ENCODE measurements around the gene FAM133A. TPM values are rescaled to one million over a fixed set of nuclear protein-coding genes. Genes with fewer than 3 reads are reported as not detected.

FAM133A gene
- not detected in 2 replicates for total RNA-seq

DNA sequence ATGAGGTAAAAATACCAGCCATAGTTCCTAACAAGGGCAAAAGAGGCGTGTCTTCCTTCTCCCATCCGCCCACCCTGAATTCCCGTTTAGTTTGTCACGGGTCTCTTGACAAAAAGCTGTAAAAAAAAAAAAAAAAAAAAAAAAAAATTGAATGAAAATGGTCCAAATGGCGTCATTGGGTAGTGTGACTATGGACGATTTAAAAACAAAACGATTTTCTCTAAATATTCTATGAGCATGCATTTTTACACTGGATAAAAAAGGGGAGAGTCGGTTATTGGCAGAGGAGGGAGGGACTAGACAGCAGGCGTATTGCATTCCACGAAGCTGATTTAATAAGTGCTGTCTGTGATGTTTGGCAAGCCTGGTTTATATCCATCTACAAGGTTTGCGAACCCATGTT lies at the start of gene FAM133A:
Gene FAM133A (plus strand): TSS at position 338 of the 403 bp plus-strand sequence. CDS start 35,214 bp downstream, outside the sequence.
- intact Hi-C loops (cut with micrococcal nuclease): no loop called here
- H3K27ac Mint-ChIP-seq: peak within 1 kb of the TSS; percentile 47
- no peak for DNase-seq (ENCODE audit: low spot score)
- peak within 1 kb of the TSS; percentile 83 for H3K4me3 Mint-ChIP-seq (ENCODE audit: low read depth)
- no peaks in the 10 kb centered on the region for H3K4me1 Mint-ChIP-seq (ENCODE audit: low read depth)
- H3K27me3 Mint-ChIP-seq (ENCODE audit: low read depth): peaks cover 4% of the 10 kb centered on the region
- no peaks in the 10 kb centered on the region for H3K36me3 Mint-ChIP-seq (ENCODE audit: low read depth)
- H3K9me3 Mint-ChIP-seq: no peaks in the 10 kb centered on the region

- Mint-ChIP-seq H3K4me1 (ENCODE audit: low read depth) (no peaks in the 10 kb centered on the region), H3K36me3 (ENCODE audit: low read depth) (no peaks in the 10 kb centered on the region), H3K9me3 (no peaks in the 10 kb centered on the region), H3K4me3 (ENCODE audit: low read depth) (no peak overlapping the region), H3K27me3 (ENCODE audit: low read depth) (no peaks in the 10 kb centered on the region), H3K27ac (no peak overlapping the region)
- intact Hi-C loops (cut with micrococcal nuclease): no loop called here
- no peak for DNase-seq (ENCODE audit: low spot score)
Measured at GRCh38 chrX:93637591-93637990, 36.4 kb upstream of the FAM133A start.

- no peaks in the 10 kb centered on the region for H3K4me1 Mint-ChIP-seq (ENCODE audit: low read depth)
- H3K36me3 Mint-ChIP-seq (ENCODE audit: low read depth): no peaks in the 10 kb centered on the region
- no peaks in the 10 kb centered on the region for H3K27me3 Mint-ChIP-seq (ENCODE audit: low read depth)
- H3K9me3 Mint-ChIP-seq: no peaks in the 10 kb centered on the region
- H3K27ac Mint-ChIP-seq: no peak overlapping the region
- no peak overlapping the region for H3K4me3 Mint-ChIP-seq (ENCODE audit: low read depth)
- intact Hi-C loops (cut with micrococcal nuclease): no loop called here
- DNase-seq (ENCODE audit: low spot score): no peak
Measured at GRCh38 chrX:93649381-93649780, 24.6 kb upstream of the FAM133A start.

GRCh38 chrX:93660575-93660974 lies 13.4 kb upstream of the FAM133A start:
- no peak overlapping the region for H3K4me3 Mint-ChIP-seq (ENCODE audit: low read depth)
- H3K27me3 Mint-ChIP-seq (ENCODE audit: low read depth): no peaks in the 10 kb centered on the region
- intact Hi-C loops (cut with micrococcal nuclease): no loop called here
- no peaks in the 10 kb centered on the region for H3K9me3 Mint-ChIP-seq
- H3K4me1 Mint-ChIP-seq (ENCODE audit: low read depth): no peaks in the 10 kb centered on the region
- DNase-seq (ENCODE audit: low spot score): no peak
- H3K27ac Mint-ChIP-seq: no peak overlapping the region
- no peaks in the 10 kb centered on the region for H3K36me3 Mint-ChIP-seq (ENCODE audit: low read depth)

GRCh38 chrX:93673056-93673868 lies 744 bp upstream of the FAM133A start, which contains the start of gene NAP1L3:
Gene NAP1L3 (minus strand): TSS chrX:93673578. CDS start chrX:93673304, 274 bp downstream.
- peak; percentile 28 for DNase-seq (ENCODE audit: low spot score)
- H3K4me3 Mint-ChIP-seq (ENCODE audit: low read depth): peak within 1 kb of the TSS; percentile 83
- H3K4me1 Mint-ChIP-seq (ENCODE audit: low read depth): no peaks in the 10 kb centered on the region
- peak within 1 kb of the TSS; percentile 47 for H3K27ac Mint-ChIP-seq
- H3K27me3 Mint-ChIP-seq (ENCODE audit: low read depth): peaks cover 4% of the 10 kb centered on the region
- H3K9me3 Mint-ChIP-seq: no peaks in the 10 kb centered on the region
- intact Hi-C loops (cut with micrococcal nuclease): no loop called here
- no peaks in the 10 kb centered on the region for H3K36me3 Mint-ChIP-seq (ENCODE audit: low read depth)

- H3K36me3 Mint-ChIP-seq (ENCODE audit: low read depth): no peaks in the 10 kb centered on the region
- H3K27ac Mint-ChIP-seq: no peak overlapping the region
- H3K9me3 Mint-ChIP-seq: no peaks in the 10 kb centered on the region
- no peaks in the 10 kb centered on the region for H3K4me1 Mint-ChIP-seq (ENCODE audit: low read depth)
- H3K27me3 Mint-ChIP-seq (ENCODE audit: low read depth): no peaks in the 10 kb centered on the region
- intact Hi-C loops (cut with micrococcal nuclease): no loop called here
- DNase-seq (ENCODE audit: low spot score): no peak
- H3K4me3 Mint-ChIP-seq (ENCODE audit: low read depth): no peak overlapping the region
Measured at GRCh38 chrX:93695981-93696380, 22.0 kb downstream of the FAM133A start.

DNA sequence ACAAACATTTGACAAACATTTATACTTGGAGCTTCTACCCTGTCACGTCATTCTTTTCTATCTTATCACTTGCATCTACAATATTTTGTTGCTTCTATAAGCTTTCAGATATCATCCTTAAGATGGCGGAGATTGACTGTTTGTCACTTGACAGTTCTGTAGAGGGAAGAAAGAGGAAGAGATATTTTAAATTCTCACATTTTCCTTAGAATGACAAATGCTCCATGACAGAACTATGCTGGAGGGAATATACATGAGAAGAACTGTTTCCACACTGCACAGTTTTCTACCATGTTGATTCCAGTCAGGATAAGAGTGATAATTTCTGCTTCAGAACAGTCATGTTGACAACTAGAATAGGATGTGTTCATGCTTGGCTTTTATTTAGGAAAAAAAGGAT lies 29.7 kb downstream of the FAM133A start:
- Mint-ChIP-seq H3K36me3 (ENCODE audit: low read depth) (no peaks in the 10 kb centered on the region), H3K9me3 (no peaks in the 10 kb centered on the region), H3K4me3 (ENCODE audit: low read depth) (no peak overlapping the region), H3K4me1 (ENCODE audit: low read depth) (no peaks in the 10 kb centered on the region), H3K27ac (no peak overlapping the region), H3K27me3 (ENCODE audit: low read depth) (no peaks in the 10 kb centered on the region)
- intact Hi-C loops (cut with micrococcal nuclease): no loop called here
- DNase-seq (ENCODE audit: low spot score): no peak

DNA sequence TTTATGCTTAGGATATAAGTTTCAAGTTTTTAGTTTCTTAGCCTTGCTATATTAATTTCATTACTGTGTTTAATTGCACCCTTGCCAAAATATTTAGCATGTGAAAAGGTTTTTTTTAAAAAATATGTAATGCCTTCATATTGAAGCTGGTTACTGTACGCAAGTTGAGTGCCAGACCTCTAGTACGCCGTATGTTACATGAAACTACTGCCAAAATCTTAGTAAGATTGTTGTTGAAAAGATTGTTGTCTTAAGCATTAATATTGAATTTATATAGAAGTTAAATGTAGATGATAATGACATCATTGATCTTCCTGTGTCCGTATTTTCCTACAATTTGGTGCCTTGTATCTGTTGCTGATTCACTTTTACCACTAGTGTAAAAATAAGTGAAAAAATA lies 37.1 kb downstream of the FAM133A start:
- Mint-ChIP-seq H3K36me3 (ENCODE audit: low read depth) (no peaks in the 10 kb centered on the region), H3K27me3 (ENCODE audit: low read depth) (no peaks in the 10 kb centered on the region), H3K4me1 (ENCODE audit: low read depth) (no peaks in the 10 kb centered on the region), H3K27ac (no peak overlapping the region), H3K9me3 (no peaks in the 10 kb centered on the region), H3K4me3 (ENCODE audit: low read depth) (no peak overlapping the region)
- intact Hi-C loops (cut with micrococcal nuclease): no loop called here
- DNase-seq (ENCODE audit: low spot score): no peak

DNA sequence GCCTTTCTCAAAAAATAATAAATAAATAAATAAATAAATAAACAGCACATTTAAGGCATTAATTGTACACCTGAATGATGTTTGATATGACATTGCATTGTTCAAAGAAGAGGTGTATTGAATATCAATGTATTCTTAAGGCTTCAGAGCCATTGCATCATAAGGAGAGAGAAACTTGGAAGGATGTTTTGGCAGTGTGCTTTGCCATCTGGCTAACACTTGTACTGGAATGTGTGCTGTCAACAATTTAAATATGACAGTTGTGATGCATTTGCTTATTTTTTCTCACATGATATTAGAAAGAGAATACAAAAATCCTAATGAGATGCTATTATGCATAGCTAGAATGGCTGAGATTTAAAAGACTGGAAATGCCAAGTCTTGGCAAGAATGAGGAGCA lies 67.8 kb downstream of the FAM133A start:
- H3K27ac Mint-ChIP-seq: no peak overlapping the region
- DNase-seq (ENCODE audit: low spot score): no peak
- no peaks in the 10 kb centered on the region for H3K36me3 Mint-ChIP-seq (ENCODE audit: low read depth)
- no peaks in the 10 kb centered on the region for H3K9me3 Mint-ChIP-seq
- intact Hi-C loops (cut with micrococcal nuclease): no loop called here
- no peak overlapping the region for H3K4me3 Mint-ChIP-seq (ENCODE audit: low read depth)
- H3K27me3 Mint-ChIP-seq (ENCODE audit: low read depth): no peaks in the 10 kb centered on the region
- H3K4me1 Mint-ChIP-seq (ENCODE audit: low read depth): no peaks in the 10 kb centered on the region

GRCh38 chrX:93760163-93760562 lies 86.2 kb downstream of the FAM133A start:
- Mint-ChIP-seq H3K27ac (no peak overlapping the region), H3K36me3 (ENCODE audit: low read depth) (no peaks in the 10 kb centered on the region), H3K9me3 (no peaks in the 10 kb centered on the region), H3K27me3 (ENCODE audit: low read depth) (no peaks in the 10 kb centered on the region), H3K4me1 (ENCODE audit: low read depth) (no peaks in the 10 kb centered on the region), H3K4me3 (ENCODE audit: low read depth) (no peak overlapping the region)
- DNase-seq (ENCODE audit: low spot score): no peak
- intact Hi-C loops (cut with micrococcal nuclease): no loop called here

Other genes starting within 250 kb of the FAM133A start
- gene NAP1L3, start 628 bp upstream of the FAM133A start, total RNA-seq: 0.69 and 0.78 TPM in 2 replicates